Myometrial cell (primary cell): Measurements from ENCODE around the gene GBP3. TPM values are rescaled to one million over a fixed set of nuclear protein-coding genes. Genes with fewer than 3 reads are reported as not detected.

Source experiments
- total RNA-seq: library from RNA; depleted of rRNA; stranded (reverse); fragments of >200 nt; gene quantifications from 2 replicates; pipeline ENCODE4 v1.2.3, GENCODE V29; 2015

GBP3 gene
- 32.0 and 33.8 TPM in 2 replicates for total RNA-seq

GRCh38 chr1:89022167-89022959 lies at the start of gene GBP3:
Gene GBP3 (minus strand): TSS chr1:89022866. CDS start chr1:89020721, 2,145 bp downstream.

GRCh38 chr1:89065079-89065868 lies 42.6 kb upstream of the GBP3 start, which contains the start of gene GBP1:
Gene GBP1 (minus strand): TSS chr1:89065208. CDS start chr1:89063234, 1,974 bp downstream.

Other genes starting within 250 kb of the GBP3 start
- gene GTF2B, start 131.3 kb downstream of the GBP3 start, total RNA-seq = 25.7 and 35.7 TPM in 2 replicates
- 49.6 TPM in 2 replicates for gene KYAT3, start 30.2 kb downstream of the GBP3 start, total RNA-seq
- 8.9 and 12.7 TPM in 2 replicates for gene RBMXL1, start 30.2 kb downstream of the GBP3 start, total RNA-seq
- 28.3 and 31.4 TPM in 2 replicates for gene GBP1, start 42.3 kb upstream of the GBP3 start, total RNA-seq
- gene GBP2, start 103.2 kb upstream of the GBP3 start, total RNA-seq = 31.7 and 37.5 TPM in 2 replicates
- gene GBP7, start 153.1 kb upstream of the GBP3 start, total RNA-seq = not detected in 2 replicates
- gene GBP4, start 176.1 kb upstream of the GBP3 start, total RNA-seq = 0.58 and 1.4 TPM in 2 replicates
- not detected in 2 replicates for gene GBP5, start 250.0 kb upstream of the GBP3 start, total RNA-seq